IMR-90 (cell line): Measurements from ENCODE around the gene PARD6G. TPM values are rescaled to one million over a fixed set of nuclear protein-coding genes. Genes with fewer than 3 reads are reported as not detected.

Experiments
- ATAC-seq: fragments of 200-7000 bp; cut with Tn5 transposase; 2 replicates; pipeline ENCODE4 v1.9.1; 2020; ENCODE audit warnings: low read depth, mild to moderate bottlenecking, moderate library complexity
- BruUV-seq: library from RNA; stranded (reverse); fragments of 400-500 nt; replicated peaks from 2 replicates; lab custom pipeline; 2021; lab: Mats Ljungman, UMichigan
- CTCF ChIA-PET: fragments of 300-600 bp; formaldehyde crosslinking; extraction: SDS; loops from one replicate; lab custom pipeline; 2021; ENCODE audit warnings: antibody characterized with exemption; lab: Yijun Ruan, JAX
- POLR2A ChIA-PET: fragments of 300-600 bp; sonication (Branson Sonifier 250); formaldehyde crosslinking; loops from one replicate; lab custom pipeline; 2022; ENCODE audit warnings: antibody characterized with exemption; ENCODE audit not compliant: unreplicated experiment; lab: Charles Lee
- DNase-seq: peaks from one replicate; pipeline ENCODE4 v3.0.0; 2013
- H2AFZ ChIP-seq: replicated peaks from 2 replicates; pipeline ENCODE3; 2013; ENCODE audit warnings: low read length, mild to moderate bottlenecking; ENCODE audit not compliant: poor library complexity
- H2AK5ac ChIP-seq: 2 replicates; pipeline ENCODE4 v1.6.1; 2013; ENCODE audit warnings: low read depth, low read length, inconsistent platforms
- H2AK9ac ChIP-seq: replicated peaks from 2 replicates; pipeline ENCODE3; 2013; ENCODE audit warnings: mild to moderate bottlenecking, low read depth, low read length, moderate library complexity; ENCODE audit not compliant: poor library complexity
- H2BK120ac ChIP-seq: 2 replicates; pipeline ENCODE4 v1.6.1; 2013; ENCODE audit warnings: low read depth, low read length, inconsistent platforms
- H2BK15ac ChIP-seq: 3 replicates; pipeline ENCODE4 v1.6.1; 2013; ENCODE audit warnings: low read depth, low read length, inconsistent platforms
- H2BK20ac ChIP-seq: 2 replicates; pipeline ENCODE4 v1.6.1; 2013; ENCODE audit warnings: low read depth, mild to moderate bottlenecking, inconsistent platforms, low read length, moderate library complexity
- H2BK5ac ChIP-seq: 2 replicates; pipeline ENCODE4 v1.6.1; 2013; ENCODE audit warnings: mild to moderate bottlenecking, low read depth, low read length, inconsistent platforms; ENCODE audit not compliant: poor library complexity, severe bottlenecking
- H3K14ac ChIP-seq: replicated peaks from 2 replicates; pipeline ENCODE4 v1.6.1; 2013; ENCODE audit warnings: low read depth, low read length, inconsistent platforms
- H3K18ac ChIP-seq: 2 replicates; pipeline ENCODE4 v1.6.1; 2013; ENCODE audit warnings: low read depth, low read length, control low read depth
- H3K23ac ChIP-seq: 2 replicates; pipeline ENCODE4 v1.6.1; 2013; ENCODE audit warnings: low read depth, low read length, inconsistent platforms
- H3K27ac ChIP-seq: 2 replicates; pipeline ENCODE4 v1.5.1; 2013; ENCODE audit warnings: mild to moderate bottlenecking, control low read depth, low read length; ENCODE audit not compliant: insufficient read depth
- H3K27me3 ChIP-seq: 2 replicates; pipeline ENCODE4 v1.6.1; 2013; ENCODE audit warnings: low read length; ENCODE audit not compliant: control insufficient read depth, insufficient read depth
- H3K36me3 ChIP-seq: 2 replicates; pipeline ENCODE4 v1.6.1; 2013; ENCODE audit warnings: low read length, mixed read lengths; ENCODE audit not compliant: control insufficient read depth, insufficient read depth
- H3K4ac ChIP-seq: 2 replicates; pipeline ENCODE4 v1.6.1; 2013; ENCODE audit warnings: low read depth, low read length, inconsistent platforms
- H3K4me1 ChIP-seq: 2 replicates; pipeline ENCODE4 v1.6.1; 2013; ENCODE audit warnings: low read length, mixed read lengths; ENCODE audit not compliant: control insufficient read depth, insufficient read depth
- H3K4me2 ChIP-seq: 2 replicates; pipeline ENCODE4 v1.6.1; 2013; ENCODE audit warnings: low read depth, mild to moderate bottlenecking, control low read depth, low read length, moderate library complexity
- H3K4me3 ChIP-seq: 2 replicates; pipeline ENCODE4 v1.5.1; 2013; ENCODE audit warnings: low read depth, mild to moderate bottlenecking, control low read depth, low read length, moderate library complexity; ENCODE audit not compliant: insufficient read depth
- H3K56ac ChIP-seq: 2 replicates; pipeline ENCODE4 v1.6.1; 2013; ENCODE audit warnings: low read length, inconsistent platforms; ENCODE audit not compliant: insufficient read depth; ENCODE audit errors: extremely low read depth
- H3K79me1 ChIP-seq, 2 experiments: 2 replicates each; pipeline ENCODE4 v1.6.1; 2013; ENCODE audit warnings: low read length in 2 of 2, inconsistent platforms in 1 of 2, low read depth in 1 of 2
- H3K9ac ChIP-seq: 2 replicates; pipeline ENCODE4 v1.6.1; 2013; ENCODE audit warnings: low read depth, low read length, control low read depth
- H3K9me1 ChIP-seq: 2 replicates; pipeline ENCODE4 v1.6.1; 2013; ENCODE audit warnings: low read length, inconsistent platforms; ENCODE audit not compliant: insufficient read depth
- H3K9me3 ChIP-seq: 2 replicates; pipeline ENCODE4 v1.6.1; 2013; ENCODE audit warnings: low read length; ENCODE audit not compliant: control insufficient read depth, insufficient read depth
- H4K20me1 ChIP-seq: 2 replicates; pipeline ENCODE4 v1.6.1; 2013; ENCODE audit warnings: low read length, inconsistent platforms; ENCODE audit not compliant: insufficient read depth
- H4K5ac ChIP-seq: 2 replicates; pipeline ENCODE4 v1.6.1; 2013; ENCODE audit warnings: mild to moderate bottlenecking, low read depth, low read length, control low read depth
- H4K8ac ChIP-seq, 2 experiments: 2 replicates each; pipeline ENCODE4 v1.6.1; 2013; ENCODE audit warnings: low read depth in 2 of 2, low read length in 2 of 2, control low read depth in 1 of 2, inconsistent platforms in 1 of 2
- H4K91ac ChIP-seq: 2 replicates; pipeline ENCODE4 v1.6.1; 2013; ENCODE audit warnings: low read depth, low read length, inconsistent platforms; ENCODE audit not compliant: insufficient read depth
- BHLHE40 ChIP-seq: fragments of 150-350 bp; IDR thresholded peaks from 2 replicates; pipeline ENCODE4 v1.6.1; 2016; ENCODE audit warnings: mild to moderate bottlenecking, low read depth, low read length
- CEBPB ChIP-seq: IDR thresholded peaks from 2 replicates; pipeline ENCODE4 v1.6.1; 2012; ENCODE audit warnings: low read depth, low read length, improper control_type of control experiment
- CHD1 ChIP-seq: IDR thresholded peaks from 2 replicates; pipeline ENCODE4 v1.6.1; 2012; ENCODE audit warnings: low read depth, low read length, improper control_type of control experiment
- CTCF ChIP-seq: conservative IDR thresholded peaks from 2 replicates; pipeline ENCODE4 v1.5.1; 2012; ENCODE audit warnings: mild to moderate bottlenecking, low read depth, low read length, improper control_type of control experiment
- ELK1 ChIP-seq: fragments of 150-350 bp; IDR thresholded peaks from 2 replicates; pipeline ENCODE4 v1.6.1; 2016; ENCODE audit warnings: low read depth, mild to moderate bottlenecking, low read length, moderate library complexity, borderline replicate concordance
- FOS ChIP-seq: fragments of 150-350 bp; IDR thresholded peaks from 2 replicates; pipeline ENCODE4 v1.6.1; 2016; ENCODE audit warnings: low read depth, low read length
- MAFK ChIP-seq: IDR thresholded peaks from 2 replicates; pipeline ENCODE4 v1.6.1; 2012; ENCODE audit warnings: low read depth, low read length, improper control_type of control experiment
- MAZ ChIP-seq: IDR thresholded peaks from 2 replicates; pipeline ENCODE4 v1.6.1; 2012; ENCODE audit warnings: low read depth, mild to moderate bottlenecking, low read length, improper control_type of control experiment, moderate library complexity, borderline replicate concordance
- MXI1 ChIP-seq: IDR thresholded peaks from 2 replicates; pipeline ENCODE4 v1.6.1; 2012; ENCODE audit warnings: low read depth, mild to moderate bottlenecking, low read length, moderate library complexity, borderline replicate concordance
- NFE2L2 ChIP-seq: fragments of 150-350 bp; IDR thresholded peaks from 2 replicates; pipeline ENCODE4 v1.6.1; 2016; ENCODE audit warnings: low read depth, mild to moderate bottlenecking, low read length
- POLR2A ChIP-seq: IDR thresholded peaks from 2 replicates; pipeline ENCODE4 v1.6.1; 2012; ENCODE audit warnings: mild to moderate bottlenecking, low read depth, low read length
- RAD21 ChIP-seq: IDR thresholded peaks from 2 replicates; pipeline ENCODE4 v1.6.1; 2012; ENCODE audit warnings: low read length, improper control_type of control experiment
- RCOR1 ChIP-seq: IDR thresholded peaks from 2 replicates; pipeline ENCODE4 v1.6.1; 2012; ENCODE audit warnings: mild to moderate bottlenecking, low read length, improper control_type of control experiment; ENCODE audit not compliant: insufficient replicate concordance
- RFX5 ChIP-seq: IDR thresholded peaks from 2 replicates; pipeline ENCODE4 v1.8.0; 2012; ENCODE audit warnings: low read depth, mild to moderate bottlenecking, low read length, moderate library complexity
- SMC3 ChIP-seq: fragments of 150-350 bp; IDR thresholded peaks from 2 replicates; pipeline ENCODE4 v1.6.1; 2016; ENCODE audit warnings: low read depth, mild to moderate bottlenecking, antibody characterized with exemption, low read length, moderate library complexity
- USF2 ChIP-seq: fragments of 150-350 bp; IDR thresholded peaks from 2 replicates; pipeline ENCODE4 v1.6.1; 2017; ENCODE audit warnings: mild to moderate bottlenecking, antibody characterized with exemption, low read length, low read depth
- WGBS, 2 experiments: methylation state at CpG; one replicate each; pipeline versions ENCODE4 v1.1.5 to v1.1.7; 2013; ENCODE audit warnings: missing lambda C conversion rate in 2 of 2; ENCODE audit not compliant: insufficient read length in 1 of 2; ENCODE audit errors: extremely low coverage in 2 of 2; 5-methylcytosine and 5-hydroxymethylcytosine counted together
- dilution Hi-C: fragments of 300-500 bp; cut with HindIII; formaldehyde crosslinking; loops from one replicate; pipeline ENCODE4 v1.14.3; 2018; ENCODE audit warnings: low sequenced_read_pairs; ENCODE audit not compliant: unreplicated experiment
- in situ Hi-C: fragments of 300-500 bp; cut with MboI; formaldehyde crosslinking; loops from 3 replicates; pipeline ENCODE4 v1.14.3; 2019; ENCODE audit warnings: low sequenced_read_pairs, inconsistent platforms, mixed read lengths
- intact Hi-C: fragments of 100-400 bp; cut with micrococcal nuclease; formaldehyde crosslinking; loops from 2 replicates; pipeline ENCODE4 v1.10.0; 2022
- polyA plus RNA-seq, 3 experiments: library from polyadenylated mRNA; depleted of rRNA; stranded (reverse); fragments of >200 nt; gene quantifications; 2 replicates each; pipeline ENCODE4 v1.2.3, GENCODE V29; 2012; ENCODE audit warnings: low replicate concordance in 1 of 3
- total RNA-seq: library from RNA; depleted of rRNA; stranded (reverse); fragments of >200 nt; gene quantifications from 2 replicates; pipeline ENCODE4 v1.2.3, GENCODE V29; 2012

The PARD6G gene
- total and polyA plus RNA-seq, 2 of the 4 experiments (the other 2 are of a cell fraction) = 2.5 to 4.6 TPM

GRCh38 chr18:80201739-80202138, 45.6 kb downstream of the PARD6G start:
- Histone ChIP-seq H4K5ac (no peak overlapping the region), H3K4me1 (peaks cover 8% of the 10 kb centered on the region), H3K79me1 (no peaks in the 10 kb centered on the region), H3K14ac (no peak overlapping the region), H3K23ac (no peak overlapping the region), H3K56ac (no peak overlapping the region), H3K4ac (no peak overlapping the region), H3K9me1 (peaks cover 11% of the 10 kb centered on the region), H4K8ac (no peak overlapping the region), H2BK15ac (no peak overlapping the region), H4K20me1 (peaks cover 4% of the 10 kb centered on the region), H2AFZ (peak overlapping the region; percentile 48), H3K4me2 (no peak overlapping the region), H3K9me3 (no peaks in the 10 kb centered on the region), H2BK5ac (no peak overlapping the region), H3K4me3 (no peak overlapping the region), H4K91ac (no peak overlapping the region), H3K27ac (no peak overlapping the region), H3K27me3 (no peaks in the 10 kb centered on the region), H2AK9ac (no peak overlapping the region), H2BK20ac (no peak overlapping the region), H3K36me3 (no peaks in the 10 kb centered on the region), H3K18ac (no peak overlapping the region), H2AK5ac (no peak overlapping the region), H2BK120ac (no peak overlapping the region), H3K9ac (no peak overlapping the region)
- dilution Hi-C loops = no loop called here
- DNase-seq (no peak), ATAC-seq (no peak)
- TF ChIP-seq ELK1 (no peak), SMC3 (no peak), CTCF (no peak), CHD1 (no peak), MAZ (no peak), FOS (no peak), NFE2L2 (no peak), RFX5 (no peak), RCOR1 (no peak), MAFK (no peak), POLR2A (no peak), MXI1 (no peak), CEBPB (no peak), USF2 (no peak), BHLHE40 (no peak), RAD21 (no peak)
- intact Hi-C loops = no loop called here
- POLR2A ChIA-PET = no interaction called here
- no CpG with 5 or more reads among the region's 9 CpGs for WGBS, 2 experiments
- in situ Hi-C loops = no loop called here
- CTCF ChIA-PET = no interaction called here
- BruUV-seq = no TSS peak
